Nephron (organoid): Measurements from ENCODE around the gene EXO1.

ENCODE experiments used
- H3K27ac Mint-ChIP-seq, 3 experiments: 2 replicates each; pipeline ENCODE4 v1.8.0; 2020; ENCODE audit warnings: mixed read lengths in 3 of 3, mild to moderate bottlenecking in 2 of 3, moderate library complexity in 1 of 3
- H3K27me3 Mint-ChIP-seq: 2 replicates; pipeline ENCODE4 v1.8.0; 2021; ENCODE audit warnings: low read depth, mild to moderate bottlenecking, moderate library complexity, mixed read lengths
- H3K36me3 Mint-ChIP-seq: 2 replicates; pipeline ENCODE4 v1.8.0; 2020; ENCODE audit warnings: low read depth, mixed read lengths
- H3K4me1 Mint-ChIP-seq: 2 replicates; pipeline ENCODE4 v1.8.0; 2020; ENCODE audit warnings: mixed read lengths
- H3K4me3 Mint-ChIP-seq, 3 experiments: 2 replicates each; pipeline ENCODE4 v1.8.0; 2020; ENCODE audit warnings: mild to moderate bottlenecking in 3 of 3, mixed read lengths in 3 of 3, moderate library complexity in 2 of 3
- H3K9me3 Mint-ChIP-seq: 2 replicates; pipeline ENCODE4 v1.8.0; 2020; ENCODE audit warnings: mixed read lengths
- TF ChIP-seq, protein P1 (sequence below), 3 experiments: fragments of 200-600 bp; sonication (generic); IDR thresholded peaks; one replicate each; pipeline ENCODE4 v1.5.0; 2021; ENCODE audit warnings: antibody characterized with exemption in 3 of 3; ENCODE audit not compliant: unreplicated experiment in 3 of 3

Gene EXO1

DNA sequence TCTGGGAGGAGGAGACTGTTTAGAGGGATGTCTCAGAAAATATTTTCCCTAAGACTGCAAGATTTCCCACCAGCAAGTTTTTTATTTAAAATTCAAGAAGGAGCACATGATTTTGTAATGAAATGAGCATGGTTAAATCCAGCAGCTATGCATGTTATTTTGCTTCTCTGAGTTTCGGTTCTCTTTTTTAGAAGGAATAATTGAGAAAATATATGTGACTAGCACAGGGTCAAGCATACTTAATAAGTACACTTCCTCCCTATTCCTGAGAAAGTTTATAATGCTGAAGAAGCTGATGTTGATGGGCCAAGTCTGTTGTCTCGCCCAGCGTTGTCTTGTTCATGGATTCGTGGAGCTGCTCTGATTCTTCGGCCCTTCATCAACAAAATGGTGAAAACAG is 51.2 kb downstream of the EXO1 start:
- Mint-ChIP-seq H3K27me3 (no peaks in the 10 kb centered on the region), H3K4me1 (peaks cover 7% of the 10 kb centered on the region)
- TF ChIP-seq, protein P1, sequence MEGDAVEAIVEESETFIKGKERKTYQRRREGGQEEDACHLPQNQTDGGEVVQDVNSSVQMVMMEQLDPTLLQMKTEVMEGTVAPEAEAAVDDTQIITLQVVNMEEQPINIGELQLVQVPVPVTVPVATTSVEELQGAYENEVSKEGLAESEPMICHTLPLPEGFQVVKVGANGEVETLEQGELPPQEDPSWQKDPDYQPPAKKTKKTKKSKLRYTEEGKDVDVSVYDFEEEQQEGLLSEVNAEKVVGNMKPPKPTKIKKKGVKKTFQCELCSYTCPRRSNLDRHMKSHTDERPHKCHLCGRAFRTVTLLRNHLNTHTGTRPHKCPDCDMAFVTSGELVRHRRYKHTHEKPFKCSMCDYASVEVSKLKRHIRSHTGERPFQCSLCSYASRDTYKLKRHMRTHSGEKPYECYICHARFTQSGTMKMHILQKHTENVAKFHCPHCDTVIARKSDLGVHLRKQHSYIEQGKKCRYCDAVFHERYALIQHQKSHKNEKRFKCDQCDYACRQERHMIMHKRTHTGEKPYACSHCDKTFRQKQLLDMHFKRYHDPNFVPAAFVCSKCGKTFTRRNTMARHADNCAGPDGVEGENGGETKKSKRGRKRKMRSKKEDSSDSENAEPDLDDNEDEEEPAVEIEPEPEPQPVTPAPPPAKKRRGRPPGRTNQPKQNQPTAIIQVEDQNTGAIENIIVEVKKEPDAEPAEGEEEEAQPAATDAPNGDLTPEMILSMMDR (IDR thresholded peaks at IDR 0.05; ENCODE audit: unreplicated experiment in 3 of 3): no peak

DNA sequence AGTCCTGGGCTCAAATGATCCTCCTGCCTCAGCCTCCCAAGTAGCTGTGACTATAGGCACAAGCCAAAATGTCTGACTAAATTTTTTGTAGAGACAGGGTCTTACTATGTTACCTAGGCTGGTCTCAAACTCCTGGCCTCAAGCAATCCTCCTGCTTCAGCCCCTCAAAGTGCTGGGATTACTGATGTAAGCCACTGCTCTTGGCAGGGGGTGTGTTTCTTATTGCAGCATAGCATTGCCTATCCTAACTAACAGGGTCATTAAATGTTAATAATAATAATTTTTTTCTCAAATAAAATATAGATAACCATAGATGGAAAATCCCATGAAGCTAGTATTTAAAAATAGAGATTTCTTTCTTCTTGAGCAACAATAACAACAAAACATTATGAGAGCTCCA is 52.4 kb downstream of the EXO1 start:
- Mint-ChIP-seq H3K9me3 (no peaks in the 10 kb centered on the region), H3K27ac (no peak overlapping the region), H3K4me1 (peaks cover 7% of the 10 kb centered on the region), H3K4me3 (no peak overlapping the region), H3K36me3 (no peaks in the 10 kb centered on the region), H3K27me3 (no peaks in the 10 kb centered on the region)
- TF ChIP-seq, protein P1 (IDR thresholded peaks at IDR 0.05; ENCODE audit: unreplicated experiment in 3 of 3): no peak

More for the DNA sequence above, 51.2 kb downstream of the EXO1 start:
- Mint-ChIP-seq H3K4me3 (no peak overlapping the region), H3K9me3 (no peaks in the 10 kb centered on the region), H3K36me3 (no peaks in the 10 kb centered on the region), H3K27ac (no peak overlapping the region)

DNA sequence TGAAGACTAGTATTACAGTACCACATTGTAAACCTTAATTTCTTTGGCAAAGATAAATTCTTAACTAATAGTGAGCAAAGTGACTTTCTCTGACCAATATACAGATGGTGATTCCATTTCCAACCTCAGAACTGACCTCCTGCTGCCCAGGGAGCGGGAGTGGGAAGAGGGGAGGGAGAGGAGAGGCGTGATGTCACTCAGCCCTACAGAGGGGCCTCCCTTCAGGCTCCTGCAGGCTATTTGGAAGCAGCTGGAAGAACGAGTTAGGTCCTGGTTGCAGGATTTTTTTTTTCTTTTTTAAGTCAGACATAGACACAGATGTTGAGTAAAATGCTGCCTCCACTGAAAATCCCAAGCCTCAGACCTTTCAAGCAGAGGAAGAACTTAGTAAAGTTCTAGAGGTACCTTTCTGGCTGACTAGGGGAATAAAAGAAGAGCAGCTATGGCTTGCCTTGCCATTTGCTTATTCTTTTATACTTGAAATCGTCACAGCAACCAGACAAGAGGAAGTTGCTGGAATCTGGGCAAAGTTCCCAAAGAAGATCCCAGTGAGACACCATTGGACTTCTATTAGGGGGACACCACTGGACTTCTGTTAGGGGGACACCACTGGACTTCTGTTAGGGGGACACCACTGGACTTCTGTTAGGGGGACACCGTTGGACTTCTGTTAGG is 54.5 kb downstream of the EXO1 start:
- Mint-ChIP-seq H3K9me3 (no peaks in the 10 kb centered on the region), H3K27me3 (no peaks in the 10 kb centered on the region), H3K4me1 (peaks cover 7% of the 10 kb centered on the region), H3K27ac (peak overlapping the region; percentile 10 to 48 (median 17)), H3K4me3 (no peak overlapping the region), H3K36me3 (no peaks in the 10 kb centered on the region)
- TF ChIP-seq, protein P1 (IDR thresholded peaks at IDR 0.05; ENCODE audit: unreplicated experiment in 3 of 3): no peak

DNA sequence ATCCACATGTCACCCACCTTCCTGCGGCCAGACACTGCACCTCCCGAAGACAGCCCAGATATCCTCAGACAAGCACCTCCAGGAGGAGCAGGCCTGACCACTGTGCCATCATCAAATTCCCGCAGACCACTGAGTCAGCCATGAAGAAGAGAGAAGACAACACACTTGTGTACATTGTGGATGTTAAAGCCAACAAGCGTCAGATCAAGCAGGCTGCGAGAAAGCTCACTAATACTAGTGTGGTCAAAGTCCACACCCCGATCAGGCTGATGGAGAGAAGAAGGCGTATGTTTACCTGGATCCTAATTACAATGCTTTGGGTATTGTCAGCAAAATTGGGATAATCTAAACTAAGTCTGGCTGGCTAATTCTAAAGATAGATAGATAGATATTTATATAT is 68.2 kb downstream of the EXO1 start:
- TF ChIP-seq, protein P1 (IDR thresholded peaks at IDR 0.05; ENCODE audit: unreplicated experiment in 3 of 3): no peak
- H3K9me3 Mint-ChIP-seq: no peaks in the 10 kb centered on the region
- H3K27ac Mint-ChIP-seq: no peak overlapping the region
- no peak overlapping the region for H3K4me3 Mint-ChIP-seq
- H3K4me1 Mint-ChIP-seq: peaks cover 8% of the 10 kb centered on the region
- no peaks in the 10 kb centered on the region for H3K27me3 Mint-ChIP-seq
- no peaks in the 10 kb centered on the region for H3K36me3 Mint-ChIP-seq

DNA sequence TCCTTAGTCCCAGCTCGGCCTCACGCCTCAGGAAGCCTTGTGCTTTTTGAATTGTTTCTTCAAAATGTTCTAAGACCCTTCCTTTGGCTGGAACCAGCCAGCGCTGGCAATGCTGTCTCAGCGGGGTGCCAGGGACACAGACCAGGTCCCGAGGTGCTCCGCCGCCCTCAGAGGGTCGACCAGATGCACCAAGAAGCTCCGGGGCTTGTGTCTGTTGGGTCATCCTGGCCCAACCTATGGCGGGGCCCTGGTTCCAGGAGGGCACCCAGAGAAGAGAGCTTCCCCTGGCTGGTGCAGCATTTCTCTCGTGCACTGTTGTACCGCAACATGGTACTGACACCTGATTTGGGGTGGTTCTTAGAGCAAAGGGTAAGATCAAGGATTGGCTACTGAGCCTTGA is 69.5 kb downstream of the EXO1 start:
- Mint-ChIP-seq H3K9me3 (no peaks in the 10 kb centered on the region), H3K27me3 (no peaks in the 10 kb centered on the region), H3K4me3 (no peak overlapping the region), H3K27ac (no peak overlapping the region), H3K4me1 (peaks cover 8% of the 10 kb centered on the region), H3K36me3 (no peaks in the 10 kb centered on the region)
- TF ChIP-seq, protein P1 (IDR thresholded peaks at IDR 0.05; ENCODE audit: unreplicated experiment in 3 of 3): no peak

DNA sequence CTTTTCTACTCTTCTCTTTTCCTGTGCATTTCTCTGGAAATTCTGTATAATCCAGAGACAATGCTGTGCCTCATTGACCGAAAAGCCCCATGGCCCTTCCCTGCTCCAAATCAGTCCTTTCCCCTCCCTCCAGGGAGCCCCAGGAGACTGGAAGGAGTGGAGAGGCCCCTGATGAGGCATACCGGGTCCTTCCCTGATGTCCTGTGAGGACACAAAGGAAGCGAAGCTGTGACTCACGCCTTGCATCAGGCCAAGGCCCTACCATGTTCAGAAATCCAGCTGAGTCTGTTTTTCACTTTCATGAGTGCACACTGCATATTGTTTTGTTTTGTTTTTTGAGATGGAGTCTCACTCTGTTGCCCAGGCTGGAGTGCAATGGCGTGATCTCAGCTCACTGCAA is 70.9 kb downstream of the EXO1 start:
- H3K27ac Mint-ChIP-seq: peak overlapping the region in 1 of 3 experiments; percentile 33
- TF ChIP-seq, protein P1 (IDR thresholded peaks at IDR 0.05; ENCODE audit: unreplicated experiment in 3 of 3): no peak
- no peaks in the 10 kb centered on the region for H3K36me3 Mint-ChIP-seq
- H3K4me1 Mint-ChIP-seq: peaks cover 8% of the 10 kb centered on the region
- no peaks in the 10 kb centered on the region for H3K9me3 Mint-ChIP-seq
- H3K27me3 Mint-ChIP-seq: no peaks in the 10 kb centered on the region
- no peak overlapping the region for H3K4me3 Mint-ChIP-seq
